ENCODE results near the gene TRA2A. TPM values are rescaled to one million over a fixed set of nuclear protein-coding genes. Genes with fewer than 3 reads are reported as not detected.
"Not testable (repeated sequence)": the region's sequence is repeated elsewhere in the genome, so short reads cannot be mapped to it uniquely, and the experiment has no call there.

Gene TRA2A
- total RNA-seq, 2 experiments from 2014 or later, result 246 to 275 TPM

GRCh38 chr7:23494009-23494408 is 37.8 kb downstream of the TRA2A start:
- H3K4me3 Mint-ChIP-seq, result no peak overlapping the region
- ATAC-seq (ENCODE audit: poor library complexity) (no peak), DNase-seq (no peak)
- Histone ChIP-seq H3K9me3 (ENCODE audit: control insufficient read depth in 1 of 2, insufficient read depth in 1 of 2, low read length in 2 of 2) (peaks cover 0 to 6% of the 10 kb centered on the region in 2 experiments), H3K36me3 (ENCODE audit: insufficient read depth, low read length) (no peaks in the 10 kb centered on the region), H3K27ac (ENCODE audit: low read depth in 1 of 2, low read length in 2 of 2) (no peak overlapping the region), H3K27me3 (ENCODE audit: control insufficient read depth in 1 of 2, insufficient read depth in 2 of 2, low read length in 2 of 2) (no peaks in the 10 kb centered on the region), H3K4me3 (ENCODE audit: low read length) (no peak overlapping the region), H3K4me1 (ENCODE audit: insufficient read depth, low read length) (peaks cover 14% of the 10 kb centered on the region)
- H3K9me3 Mint-ChIP-seq, result no peaks in the 10 kb centered on the region
- no peak overlapping the region for H3K27ac Mint-ChIP-seq
- no peak for TF ChIP-seq CTCF (IDR thresholded peaks at IDR 0.05)
- H3K27me3 Mint-ChIP-seq, result no peaks in the 10 kb centered on the region
- H3K4me1 Mint-ChIP-seq (ENCODE audit: low read depth), result peaks cover 9% of the 10 kb centered on the region
- intact Hi-C loops (cut with DNase I, micrococcal nuclease), result loop anchor here in 1 of 2 experiments (5.0 kb wide), 1 partner anchor 38 kb away; the partner anchor contains the start of gene TRA2A
- H3K36me3 Mint-ChIP-seq (ENCODE audit: low read depth), result peaks cover 8% of the 10 kb centered on the region
- POLR2A ChIA-PET, result no interaction called here
- CTCF ChIA-PET, result interaction anchor here (1.1 kb wide), 1 partner anchor 221 kb away, joined by 3 read pairs; no protein-coding TSS in a partner anchor

DNA sequence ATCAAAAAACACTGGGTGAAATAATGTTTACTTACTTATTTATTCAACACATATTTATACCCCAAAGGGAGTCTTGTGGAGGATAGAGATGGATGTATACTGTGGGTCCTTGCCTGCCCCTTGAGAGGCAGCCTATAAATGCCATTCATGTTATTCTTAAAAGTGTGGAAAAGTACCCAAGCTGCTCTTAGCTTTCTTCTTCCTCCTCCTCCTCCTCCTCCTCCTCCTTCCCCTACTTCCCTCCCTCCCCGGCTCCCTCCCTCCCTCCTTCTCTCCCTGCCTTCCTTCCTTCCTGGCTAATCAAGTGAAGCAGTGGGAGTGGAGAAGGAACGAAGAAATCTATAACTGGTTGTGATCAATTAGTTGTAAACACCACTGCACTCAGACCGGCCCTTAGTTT is 40.3 kb downstream of the TRA2A start:
- Mint-ChIP-seq H3K36me3 (ENCODE audit: low read depth) (peaks cover 8% of the 10 kb centered on the region), H3K27ac (peak overlapping the region; percentile 69), H3K4me1 (ENCODE audit: low read depth) (peaks cover 9% of the 10 kb centered on the region), H3K9me3 (no peaks in the 10 kb centered on the region), H3K27me3 (no peaks in the 10 kb centered on the region), H3K4me3 (peak overlapping the region; percentile 85)
- TF ChIP-seq CTCF (IDR thresholded peaks at IDR 0.05), result no peak
- no peak overlapping the region for H3K27ac ChIP-seq (ENCODE audit: low read depth in 1 of 2, low read length in 2 of 2)
- H3K36me3 ChIP-seq (ENCODE audit: insufficient read depth, low read length), result no peaks in the 10 kb centered on the region
- intact Hi-C loops (cut with DNase I, micrococcal nuclease), result loop anchor here in 1 of 2 experiments (5.0 kb wide), 1 partner anchor 41 kb away; the partner anchor contains the start of gene TRA2A
- DNase-seq (no peak), ATAC-seq (ENCODE audit: poor library complexity) (no peak)
- POLR2A ChIA-PET, result interaction anchor here (1.0 kb wide), 2 partner anchors 19 to 39 kb away, joined by 4 to 7 read pairs; no protein-coding TSS in a partner anchor
- H3K4me1 ChIP-seq (ENCODE audit: insufficient read depth, low read length), result peaks cover 14% of the 10 kb centered on the region
- H3K27me3 ChIP-seq (ENCODE audit: control insufficient read depth in 1 of 2, insufficient read depth in 2 of 2, low read length in 2 of 2), result no peaks in the 10 kb centered on the region
- no peak overlapping the region for H3K4me3 ChIP-seq (ENCODE audit: low read length)
- CTCF ChIA-PET, result no interaction called here
- peaks cover 0 to 6% of the 10 kb centered on the region in 2 experiments for H3K9me3 ChIP-seq (ENCODE audit: control insufficient read depth in 1 of 2, insufficient read depth in 1 of 2, low read length in 2 of 2)

- CTCF ChIA-PET, result no interaction called here
- peaks cover 8% of the 10 kb centered on the region for H3K36me3 Mint-ChIP-seq (ENCODE audit: low read depth)
Measured at GRCh38 chr7:23490357-23491135, 41.2 kb downstream of the TRA2A start.

DNA sequence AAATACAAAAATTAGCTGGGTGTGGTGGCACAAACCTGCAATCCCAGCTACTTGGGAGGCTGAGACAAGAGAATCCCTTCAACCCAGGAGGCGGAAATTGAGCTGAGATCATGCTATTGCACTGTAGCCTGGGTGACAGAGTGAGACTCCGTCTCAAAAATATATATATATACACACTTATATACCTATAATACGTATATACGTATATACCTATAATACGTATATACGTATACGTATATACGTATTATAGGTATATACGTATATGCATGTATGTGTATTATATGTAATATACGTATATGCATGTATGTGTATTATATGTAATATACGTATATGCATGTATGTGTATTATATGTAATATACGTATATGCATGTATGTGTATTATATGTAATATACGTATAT is 43.1 kb downstream of the TRA2A start:
- H3K9me3 ChIP-seq (ENCODE audit: control insufficient read depth in 1 of 2, insufficient read depth in 1 of 2, low read length in 2 of 2); H3K27ac Mint-ChIP-seq; DNase-seq; intact Hi-C loops (cut with DNase I, micrococcal nuclease); ATAC-seq (ENCODE audit: poor library complexity); H3K9me3 Mint-ChIP-seq; H3K36me3 ChIP-seq (ENCODE audit: insufficient read depth, low read length); H3K27me3 ChIP-seq (ENCODE audit: control insufficient read depth in 1 of 2, insufficient read depth in 2 of 2, low read length in 2 of 2); POLR2A ChIA-PET; H3K4me1 Mint-ChIP-seq (ENCODE audit: low read depth); H3K27ac ChIP-seq (ENCODE audit: low read depth in 1 of 2, low read length in 2 of 2); CTCF ChIA-PET; H3K27me3 Mint-ChIP-seq; H3K4me3 ChIP-seq (ENCODE audit: low read length); H3K4me3 Mint-ChIP-seq; H3K36me3 Mint-ChIP-seq (ENCODE audit: low read depth): not testable (repeated sequence)
- H3K4me1 ChIP-seq (ENCODE audit: insufficient read depth, low read length), result peaks cover 14% of the 10 kb centered on the region

More at GRCh38 chr7:23490357-23491135, 41.2 kb downstream of the TRA2A start:
- POLR2A ChIA-PET, result interaction anchor here (0.7 to 1.9 kb wide), 9 partner anchors 12 to 49 kb away, joined by 3 to 7 read pairs (median 4); no protein-coding TSS in a partner anchor
- Mint-ChIP-seq H3K9me3 (no peaks in the 10 kb centered on the region), H3K4me3 (peak overlapping the region; percentile 85), H3K27me3 (no peaks in the 10 kb centered on the region), H3K4me1 (ENCODE audit: low read depth) (peaks cover 9% of the 10 kb centered on the region), H3K27ac (peak overlapping the region; percentile 69)
- H3K27me3 ChIP-seq (ENCODE audit: control insufficient read depth in 1 of 2, insufficient read depth in 2 of 2, low read length in 2 of 2), result no peaks in the 10 kb centered on the region
- ATAC-seq (ENCODE audit: poor library complexity) (peak; percentile 96), DNase-seq (peak; percentile 37 to 81 (median 59))
- H3K27ac ChIP-seq (ENCODE audit: low read depth in 1 of 2, low read length in 2 of 2), result no peak overlapping the region
- H3K36me3 ChIP-seq (ENCODE audit: insufficient read depth, low read length), result no peaks in the 10 kb centered on the region
- intact Hi-C loops (cut with DNase I, micrococcal nuclease), result loop anchor here in 1 of 2 experiments (5.0 kb wide), 1 partner anchor 42 kb away; the partner anchor contains the start of gene TRA2A
- no peak for TF ChIP-seq CTCF (IDR thresholded peaks at IDR 0.05)
- H3K4me3 ChIP-seq (ENCODE audit: low read length), result peak overlapping the region; percentile 66
- H3K9me3 ChIP-seq (ENCODE audit: control insufficient read depth in 1 of 2, insufficient read depth in 1 of 2, low read length in 2 of 2), result peaks cover 0 to 6% of the 10 kb centered on the region in 2 experiments
- peaks cover 14% of the 10 kb centered on the region for H3K4me1 ChIP-seq (ENCODE audit: insufficient read depth, low read length)
